ENCODE results near the gene SCARB1.
"Not testable (repeated sequence)": the region's sequence is repeated elsewhere in the genome, so short reads cannot be mapped to it uniquely, and the experiment has no call there.

SCARB1 gene, protein sequence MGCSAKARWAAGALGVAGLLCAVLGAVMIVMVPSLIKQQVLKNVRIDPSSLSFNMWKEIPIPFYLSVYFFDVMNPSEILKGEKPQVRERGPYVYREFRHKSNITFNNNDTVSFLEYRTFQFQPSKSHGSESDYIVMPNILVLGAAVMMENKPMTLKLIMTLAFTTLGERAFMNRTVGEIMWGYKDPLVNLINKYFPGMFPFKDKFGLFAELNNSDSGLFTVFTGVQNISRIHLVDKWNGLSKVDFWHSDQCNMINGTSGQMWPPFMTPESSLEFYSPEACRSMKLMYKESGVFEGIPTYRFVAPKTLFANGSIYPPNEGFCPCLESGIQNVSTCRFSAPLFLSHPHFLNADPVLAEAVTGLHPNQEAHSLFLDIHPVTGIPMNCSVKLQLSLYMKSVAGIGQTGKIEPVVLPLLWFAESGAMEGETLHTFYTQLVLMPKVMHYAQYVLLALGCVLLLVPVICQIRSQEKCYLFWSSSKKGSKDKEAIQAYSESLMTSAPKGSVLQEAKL

GRCh38 chr12:124863416-124864325 lies at the start of gene SCARB1:
SCARB1 (minus strand) TSS chr12:124863864; CDS start chr12:124863720, 144 bp downstream.
- DNase-seq = peak; percentile 85

DNA sequence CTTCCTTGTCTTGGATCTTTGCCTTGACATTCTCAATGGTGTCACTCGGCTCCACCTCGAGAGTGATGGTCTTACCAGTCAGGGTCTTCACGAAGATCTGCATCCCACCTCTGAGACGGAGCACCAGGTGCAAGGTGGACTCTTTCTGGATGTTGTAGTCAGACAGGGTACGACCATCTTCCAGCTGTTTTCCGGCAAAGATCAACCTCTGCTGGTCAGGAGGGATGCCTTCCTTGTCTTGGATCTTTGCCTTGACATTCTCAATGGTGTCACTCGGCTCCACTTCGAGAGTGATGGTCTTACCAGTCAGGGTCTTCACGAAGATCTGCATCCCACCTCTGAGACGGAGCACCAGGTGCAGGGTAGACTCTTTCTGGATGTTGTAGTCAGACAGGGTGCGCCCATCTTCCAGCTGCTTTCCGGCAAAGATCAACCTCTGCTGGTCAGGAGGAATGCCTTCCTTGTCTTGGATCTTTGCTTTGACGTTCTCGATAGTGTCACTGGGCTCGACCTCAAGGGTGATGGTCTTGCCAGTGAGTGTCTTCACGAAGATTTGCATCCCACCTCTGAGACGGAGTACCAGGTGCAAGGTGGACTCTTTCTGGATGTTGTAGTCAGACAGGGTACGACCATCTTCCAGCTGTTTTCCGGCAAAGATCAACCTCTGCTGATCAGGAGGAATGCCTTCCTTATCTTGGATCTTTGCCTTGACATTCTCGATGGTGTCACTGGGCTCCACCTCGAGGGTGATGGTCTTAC lies 49.0 kb upstream of the SCARB1 start:
- DNase-seq = not testable (repeated sequence)

DNA sequence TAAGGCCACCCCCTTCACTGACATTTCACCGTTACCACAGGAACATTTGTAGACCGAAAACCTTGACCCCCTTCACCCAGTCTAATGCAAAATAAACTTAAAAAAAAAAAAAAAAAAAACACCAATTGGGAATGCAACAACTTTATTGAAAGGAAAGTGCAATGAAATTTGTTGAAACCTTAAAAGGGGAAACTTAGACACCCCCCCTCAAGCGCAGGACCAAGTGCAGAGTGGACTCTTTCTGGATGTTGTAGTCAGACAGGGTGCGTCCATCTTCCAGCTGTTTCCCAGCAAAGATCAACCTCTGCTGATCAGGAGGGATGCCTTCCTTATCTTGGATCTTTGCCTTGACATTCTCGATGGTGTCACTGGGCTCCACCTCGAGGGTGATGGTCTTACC lies 47.9 kb upstream of the SCARB1 start:
- DNase-seq = not testable (repeated sequence)

GRCh38 chr12:124910561-124911478 lies 47.2 kb upstream of the SCARB1 start:
- DNase-seq = no peak

DNA sequence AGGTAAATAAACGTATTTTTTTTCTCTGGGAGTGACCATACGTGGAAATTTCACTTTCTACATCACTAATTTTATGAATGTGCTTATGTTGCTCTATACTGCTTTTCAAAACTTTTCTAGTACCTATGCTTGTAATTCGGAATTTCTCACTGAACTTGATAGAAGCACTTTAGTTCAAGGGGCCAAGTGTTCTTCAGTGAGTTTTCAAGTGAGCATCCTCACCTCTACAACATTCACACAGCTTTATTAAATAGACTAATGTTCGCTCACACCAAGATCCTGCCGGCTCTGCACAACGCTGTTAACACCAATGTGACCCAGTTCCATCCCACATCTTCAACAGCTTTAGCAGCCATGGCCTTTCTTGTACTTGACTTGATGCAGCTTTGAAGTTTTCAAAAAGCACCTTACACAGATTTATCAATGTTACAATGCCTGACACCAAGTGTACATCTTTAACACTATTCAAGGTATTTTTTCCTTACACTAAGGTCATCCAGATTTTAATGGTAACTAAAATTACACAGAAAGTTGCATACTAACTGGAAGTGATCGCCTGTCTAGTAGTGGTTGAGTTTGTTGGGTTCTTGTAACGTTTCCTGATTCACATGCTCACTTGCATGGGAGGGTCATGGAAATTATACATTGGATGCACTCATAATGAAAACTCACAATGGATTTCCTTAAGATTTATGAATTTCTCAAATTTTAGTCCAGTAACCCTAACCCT lies 46.3 kb upstream of the SCARB1 start:
- no peak for DNase-seq

- DNase-seq = peak; percentile 91
Measured at GRCh38 chr12:124906606-124907261, 43.1 kb upstream of the SCARB1 start.

DNA sequence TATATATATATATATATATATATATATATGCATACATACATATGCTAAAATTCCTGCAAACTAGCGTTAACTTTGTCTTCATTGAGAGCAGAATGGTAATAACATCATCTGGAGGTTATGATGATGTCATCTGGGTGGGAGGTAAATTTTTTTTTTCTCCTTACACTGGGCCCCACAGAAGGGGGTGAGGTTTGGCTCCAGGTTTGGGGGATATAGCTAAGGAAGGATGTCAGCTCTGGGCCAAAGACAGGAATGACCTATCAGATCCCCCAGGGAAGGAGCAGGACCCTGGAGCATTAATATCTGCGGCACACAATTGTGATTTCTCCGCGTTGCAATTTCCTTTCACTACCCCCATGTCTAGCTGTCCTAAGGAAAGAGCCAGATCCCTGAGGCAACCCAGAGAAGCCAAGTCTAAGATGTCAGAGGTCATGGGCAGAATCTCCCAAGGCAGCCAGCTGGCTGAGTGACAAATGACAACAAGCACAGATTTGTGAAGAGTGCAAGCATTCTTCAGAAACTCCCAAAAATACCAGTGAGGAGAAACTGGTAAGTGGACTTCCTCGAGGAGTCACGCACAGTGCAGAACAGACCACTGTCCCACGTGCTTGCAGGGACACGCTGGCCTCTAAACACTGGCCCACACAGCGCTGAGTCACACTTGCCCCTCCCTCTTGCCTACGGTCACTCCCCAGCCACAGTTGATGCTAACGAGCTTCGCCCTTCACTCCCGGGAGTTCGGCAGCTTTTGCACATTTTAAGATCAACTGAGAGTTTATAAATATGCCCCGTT lies 40.8 kb upstream of the SCARB1 start:
- no peak for DNase-seq

DNA sequence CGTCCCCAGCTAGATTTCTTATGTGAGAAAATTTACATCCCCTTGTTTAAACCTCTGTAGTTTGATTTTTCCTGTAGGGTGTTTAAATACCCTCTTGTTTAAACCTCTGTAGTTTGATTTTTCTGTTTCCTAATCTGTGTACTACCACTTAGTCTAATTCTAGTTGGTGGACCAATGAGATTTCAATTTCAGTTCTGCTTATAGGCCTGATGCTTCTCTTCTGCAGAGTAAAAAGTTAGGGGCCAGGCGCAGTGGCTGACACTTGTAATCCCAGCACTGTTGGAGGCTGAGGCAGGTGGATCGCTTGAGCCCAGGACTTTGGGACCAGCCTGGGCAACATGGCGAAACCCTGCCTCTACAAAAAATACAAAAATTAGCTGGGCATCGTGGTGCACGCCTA lies 39.3 kb upstream of the SCARB1 start:
- DNase-seq = no peak

DNA sequence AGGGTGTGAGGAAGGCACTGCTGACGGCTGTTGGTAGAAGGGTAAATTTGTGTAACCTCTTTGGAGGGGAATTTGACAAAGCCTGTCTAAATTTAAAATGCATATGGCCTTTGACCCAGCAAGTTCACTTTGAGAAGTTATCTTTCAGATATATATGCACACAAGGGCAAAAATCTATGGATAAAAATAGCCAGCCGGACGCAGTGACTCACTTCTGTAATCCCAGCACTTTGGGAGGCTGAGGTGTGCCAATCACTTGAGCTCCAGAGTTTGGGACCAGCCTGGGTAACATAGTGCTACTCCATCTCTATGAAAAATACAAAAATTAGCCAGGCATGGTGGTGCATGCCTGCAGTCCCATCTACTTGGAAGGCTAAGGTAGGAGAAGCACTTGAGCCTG lies 37.3 kb upstream of the SCARB1 start:
- DNase-seq = no peak

DNA sequence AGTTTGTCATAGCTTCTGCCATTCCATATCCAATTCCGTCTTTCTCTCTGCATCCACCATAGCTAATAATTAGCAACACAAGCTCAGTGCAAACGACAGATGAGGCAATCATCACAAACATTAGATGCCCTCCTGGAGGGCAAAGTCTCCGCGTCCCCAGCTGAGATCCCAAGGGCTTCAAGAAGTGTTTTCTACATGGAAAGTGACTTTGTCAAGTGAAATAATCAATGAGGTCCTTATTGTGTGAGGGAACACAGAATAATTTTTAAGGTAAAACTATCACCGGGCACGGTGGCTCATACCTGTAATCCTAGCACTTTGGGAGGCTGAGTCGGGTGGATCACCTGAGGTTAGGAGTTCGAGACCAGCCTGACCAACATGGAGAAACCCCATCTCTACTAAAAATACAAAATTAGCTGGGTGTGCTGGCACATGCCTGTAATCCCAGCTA lies 36.7 kb upstream of the SCARB1 start:
- not testable (repeated sequence) for DNase-seq

DNA sequence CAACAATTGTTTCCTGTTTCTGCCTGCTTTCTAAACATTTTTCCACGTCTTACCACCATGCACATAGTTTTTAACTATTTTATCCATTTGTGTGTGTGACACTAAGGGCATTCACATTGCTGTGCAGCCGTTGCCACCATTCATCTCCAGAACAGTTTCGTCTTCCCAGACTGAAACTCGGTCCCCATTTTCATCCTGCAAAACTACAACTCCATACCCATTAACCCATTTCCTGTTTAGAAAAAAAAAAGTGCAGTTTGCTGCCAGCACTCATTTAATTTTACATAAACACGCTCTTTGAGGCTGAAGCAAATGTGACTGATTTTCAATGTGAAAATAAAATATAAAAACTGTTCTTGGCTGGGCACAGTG lies 35.2 kb upstream of the SCARB1 start:
- DNase-seq = no peak

DNA sequence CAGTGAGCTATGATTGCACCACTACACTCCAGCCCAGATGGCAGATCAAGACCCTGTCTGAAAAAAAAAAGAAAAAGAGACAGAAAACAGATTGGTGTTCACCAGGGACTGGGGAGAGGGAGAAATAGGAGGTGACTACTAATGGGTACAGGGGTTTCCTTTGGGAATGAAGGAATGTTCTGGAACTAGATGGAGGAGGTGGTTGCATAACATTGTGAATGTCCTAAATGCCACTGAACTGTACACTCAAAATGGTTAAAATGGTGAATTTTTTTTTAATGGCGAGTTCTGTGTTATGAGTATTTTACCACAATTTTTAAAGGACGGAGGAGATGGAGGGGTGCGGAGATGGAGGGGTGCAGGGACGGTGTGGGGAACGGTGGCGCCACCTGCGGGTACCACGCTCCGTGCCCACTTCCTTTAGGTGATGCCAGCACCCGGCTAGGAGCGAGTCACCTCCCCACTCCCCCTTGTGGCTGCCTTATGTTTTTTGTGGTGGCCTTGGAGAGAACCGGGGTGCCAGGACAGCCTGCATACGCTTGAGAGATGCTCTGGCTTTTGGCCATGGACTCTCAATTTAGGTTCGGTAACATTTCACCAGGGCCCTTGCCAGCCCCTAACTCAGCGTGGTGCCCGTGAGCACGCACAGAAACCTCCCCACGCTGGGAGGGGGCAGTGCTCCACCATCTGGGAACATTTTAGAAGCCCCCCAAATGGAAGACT lies 34.7 kb upstream of the SCARB1 start:
- DNase-seq = peak; percentile 81

- no peak for DNase-seq
Measured at GRCh38 chr12:124896461-124896860, 32.8 kb upstream of the SCARB1 start.

DNA sequence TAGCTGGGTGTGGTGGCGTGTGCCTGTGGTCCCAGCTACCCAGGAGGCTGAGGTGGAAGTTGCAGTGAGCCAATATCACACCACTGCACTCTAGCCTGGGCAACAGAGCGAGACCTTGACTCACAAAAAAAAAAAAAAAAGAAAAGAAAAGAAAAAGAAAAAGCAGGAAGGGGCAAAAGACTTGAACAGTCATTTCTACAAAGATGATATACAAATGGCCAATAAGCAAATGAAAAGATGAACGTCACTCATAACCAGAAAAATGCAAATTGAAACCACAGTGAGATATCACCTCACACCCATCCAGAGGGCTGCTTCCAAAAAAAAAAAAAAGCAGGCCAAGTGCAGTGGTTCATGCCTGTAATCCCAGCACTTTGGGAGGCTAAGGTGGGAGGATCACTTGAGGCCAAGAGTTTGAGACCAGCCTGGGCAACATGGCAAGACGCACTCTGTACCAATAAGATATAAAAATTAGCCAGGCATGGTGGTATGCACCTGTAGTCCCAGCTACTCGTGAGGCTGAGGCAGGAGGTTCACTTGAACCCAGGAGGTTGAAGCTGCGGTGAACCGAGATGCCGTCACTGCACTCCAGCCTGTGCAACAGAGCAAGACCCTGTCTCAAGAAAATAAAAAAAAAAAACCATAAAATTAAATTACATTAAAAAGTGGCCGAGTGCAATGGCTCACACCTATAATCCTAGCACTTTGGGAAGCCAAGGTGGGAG lies 30.3 kb upstream of the SCARB1 start:
- DNase-seq = no peak

DNA sequence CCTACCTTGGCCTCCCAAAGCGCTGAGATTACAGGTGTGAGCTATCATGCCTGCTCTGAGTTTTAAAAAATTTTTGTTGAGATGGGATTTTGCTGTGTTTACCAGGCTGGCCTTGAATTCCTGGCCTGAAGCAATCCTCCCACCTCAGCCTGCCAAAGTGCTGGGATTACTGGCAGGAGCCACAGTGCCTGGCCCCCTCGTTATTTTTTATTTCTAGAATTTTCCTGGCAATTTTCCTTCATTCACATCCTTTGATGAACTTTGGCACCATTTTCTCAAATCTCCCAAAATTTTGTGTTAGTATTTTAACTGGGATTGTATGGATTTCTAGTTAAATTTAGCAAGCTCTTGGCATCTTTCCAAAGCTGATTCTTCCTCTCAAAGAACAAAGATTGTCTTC lies 24.6 kb upstream of the SCARB1 start:
- no peak for DNase-seq

DNA sequence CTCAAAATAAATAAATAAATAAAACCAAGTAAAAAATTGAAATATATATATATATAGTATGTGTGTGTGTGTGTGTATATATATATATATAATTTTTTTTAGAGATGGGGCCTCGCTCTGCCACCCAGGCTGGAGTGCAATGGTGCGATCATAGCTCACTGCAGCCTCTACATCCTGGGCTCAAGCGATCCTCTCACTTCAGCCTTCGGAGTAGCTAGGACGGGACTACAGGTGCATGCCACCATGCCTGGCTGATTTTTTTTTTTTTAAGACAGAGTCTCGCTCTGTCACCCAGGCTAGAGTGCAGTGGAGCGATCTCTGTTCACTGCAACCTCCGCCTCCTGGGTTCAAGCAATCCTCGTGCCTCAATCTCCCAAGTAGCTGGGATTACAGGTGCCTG lies 24.1 kb upstream of the SCARB1 start:
- not testable (repeated sequence) for DNase-seq

GRCh38 chr12:124884587-124885438 lies 21.1 kb upstream of the SCARB1 start:
- DNase-seq = peak; percentile 19

All from CD4-positive, alpha-beta T cell treated with Interleukin-17A for 4 hours (primary cell).